ENCODE results near the gene SLC6A18. TPM values are rescaled to one million over a fixed set of nuclear protein-coding genes. Genes with fewer than 3 reads are reported as not detected.
A peak's percentile ranks its signal among the peaks of the same experiment; 100 is the strongest.

Gene SLC6A18, protein sequence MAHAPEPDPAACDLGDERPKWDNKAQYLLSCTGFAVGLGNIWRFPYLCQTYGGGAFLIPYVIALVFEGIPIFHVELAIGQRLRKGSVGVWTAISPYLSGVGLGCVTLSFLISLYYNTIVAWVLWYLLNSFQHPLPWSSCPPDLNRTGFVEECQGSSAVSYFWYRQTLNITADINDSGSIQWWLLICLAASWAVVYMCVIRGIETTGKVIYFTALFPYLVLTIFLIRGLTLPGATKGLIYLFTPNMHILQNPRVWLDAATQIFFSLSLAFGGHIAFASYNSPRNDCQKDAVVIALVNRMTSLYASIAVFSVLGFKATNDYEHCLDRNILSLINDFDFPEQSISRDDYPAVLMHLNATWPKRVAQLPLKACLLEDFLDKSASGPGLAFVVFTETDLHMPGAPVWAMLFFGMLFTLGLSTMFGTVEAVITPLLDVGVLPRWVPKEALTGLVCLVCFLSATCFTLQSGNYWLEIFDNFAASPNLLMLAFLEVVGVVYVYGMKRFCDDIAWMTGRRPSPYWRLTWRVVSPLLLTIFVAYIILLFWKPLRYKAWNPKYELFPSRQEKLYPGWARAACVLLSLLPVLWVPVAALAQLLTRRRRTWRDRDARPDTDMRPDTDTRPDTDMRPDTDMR
- total RNA-seq: not detected
- polyA plus RNA-seq: not detected

DNA sequence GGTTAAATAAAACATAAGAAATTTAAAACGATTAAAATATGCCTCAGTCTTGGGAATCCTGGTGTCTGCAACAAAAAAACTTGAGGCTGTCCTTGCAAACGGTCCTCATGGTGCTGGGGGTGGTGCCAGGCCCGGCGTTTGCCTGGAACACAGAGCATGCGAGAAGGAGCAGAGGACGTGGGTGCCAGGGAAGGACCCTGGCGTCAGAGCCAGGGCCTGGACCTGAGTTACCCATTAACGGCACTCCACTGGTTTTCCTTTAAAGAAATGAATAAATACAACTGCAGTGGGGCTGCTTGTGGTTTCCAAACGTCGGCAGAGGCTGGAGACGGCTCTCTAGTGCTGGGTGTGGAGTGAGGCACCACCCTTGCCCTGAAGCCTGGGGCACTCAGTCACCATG, at the start of gene SLC6A18:
SLC6A18 (plus strand) TSS at position 301 of the 400 bp plus-strand sequence; CDS start at position 398, 97 bp downstream.
- Mint-ChIP-seq H3K9me3 (no peaks in the 10 kb centered on the region), H3K27ac (peak within 1 kb of the TSS in 1 of 8 donors; percentile 74), H3K4me1 (peaks cover 0 to 4% (median 0%) of the 10 kb centered on the region in 3 donors), H3K27me3 (peaks cover 6 to 17% of the 10 kb centered on the region in 2 donors), H3K4me3 (no peak within 1 kb of the TSS), H3K36me3 (no peaks in the 10 kb centered on the region)
- Histone ChIP-seq H3K36me3 (ENCODE audit: insufficient read depth, low read length) (no peaks in the 10 kb centered on the region), H3K4me3 (ENCODE audit: low read length) (no peak within 1 kb of the TSS), H3K4me1 (ENCODE audit: insufficient read depth, low read length) (no peaks in the 10 kb centered on the region), H3K27ac (ENCODE audit: low read depth, low read length) (no peak within 1 kb of the TSS), H3K9me3 (ENCODE audit: low read length) (no peaks in the 10 kb centered on the region), H3K27me3 (ENCODE audit: insufficient read depth, low read length, poor library complexity, severe bottlenecking) (peaks cover 4% of the 10 kb centered on the region)
- CTCF ChIA-PET: no interaction called here
- POLR2A ChIA-PET: no interaction called here
- no peak for DNase-seq

DNA sequence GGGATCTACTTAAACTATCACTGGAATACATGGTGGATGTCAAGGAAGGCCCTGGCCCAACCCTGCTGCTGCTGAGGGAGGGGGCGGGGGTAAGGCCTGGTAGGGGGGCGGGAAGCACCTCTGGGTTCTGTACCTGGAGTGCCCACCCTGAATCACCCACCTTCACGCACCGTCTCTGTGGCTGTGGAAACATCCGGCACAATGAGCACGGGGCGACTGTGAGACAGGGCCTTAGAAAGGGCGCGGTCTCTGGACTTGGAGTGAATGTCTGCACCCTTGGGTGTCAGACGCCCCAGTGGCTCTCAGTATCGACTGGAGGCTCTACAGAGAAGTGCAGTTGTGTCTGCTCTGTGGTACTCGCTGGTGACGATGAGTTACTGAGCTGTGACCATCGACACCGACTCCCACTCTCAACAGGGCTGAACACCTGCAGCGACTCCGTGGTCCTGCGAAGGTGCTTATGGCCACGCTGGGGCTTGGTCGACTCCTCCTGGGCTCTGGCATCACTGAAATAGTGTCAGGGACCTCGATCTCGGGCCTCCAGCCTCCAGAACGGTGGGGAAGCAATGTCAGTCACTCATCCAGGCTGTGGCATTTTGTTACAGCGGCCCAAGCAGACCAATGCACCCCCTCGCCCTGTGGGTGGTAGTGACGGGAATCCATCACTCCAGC, 49.2 kb upstream of the SLC6A18 start:
- Mint-ChIP-seq H3K4me1 (peaks cover 5 to 12% (median 10%) of the 10 kb centered on the region in 3 donors), H3K36me3 (no peaks in the 10 kb centered on the region), H3K27me3 (peaks cover 0 to 9% of the 10 kb centered on the region in 2 donors), H3K4me3 (no peak overlapping the region), H3K9me3 (no peaks in the 10 kb centered on the region), H3K27ac (no peak overlapping the region)
- Histone ChIP-seq H3K9me3 (ENCODE audit: low read length) (no peaks in the 10 kb centered on the region), H3K27ac (ENCODE audit: low read depth, low read length) (no peak overlapping the region), H3K4me3 (ENCODE audit: low read length) (no peak overlapping the region), H3K27me3 (ENCODE audit: insufficient read depth, low read length, poor library complexity, severe bottlenecking) (no peaks in the 10 kb centered on the region), H3K36me3 (ENCODE audit: insufficient read depth, low read length) (no peaks in the 10 kb centered on the region), H3K4me1 (ENCODE audit: insufficient read depth, low read length) (no peaks in the 10 kb centered on the region)
- DNase-seq: peak in 1 of 5 donors; percentile 26
- POLR2A ChIA-PET: no interaction called here
- CTCF ChIA-PET: no interaction called here

DNA sequence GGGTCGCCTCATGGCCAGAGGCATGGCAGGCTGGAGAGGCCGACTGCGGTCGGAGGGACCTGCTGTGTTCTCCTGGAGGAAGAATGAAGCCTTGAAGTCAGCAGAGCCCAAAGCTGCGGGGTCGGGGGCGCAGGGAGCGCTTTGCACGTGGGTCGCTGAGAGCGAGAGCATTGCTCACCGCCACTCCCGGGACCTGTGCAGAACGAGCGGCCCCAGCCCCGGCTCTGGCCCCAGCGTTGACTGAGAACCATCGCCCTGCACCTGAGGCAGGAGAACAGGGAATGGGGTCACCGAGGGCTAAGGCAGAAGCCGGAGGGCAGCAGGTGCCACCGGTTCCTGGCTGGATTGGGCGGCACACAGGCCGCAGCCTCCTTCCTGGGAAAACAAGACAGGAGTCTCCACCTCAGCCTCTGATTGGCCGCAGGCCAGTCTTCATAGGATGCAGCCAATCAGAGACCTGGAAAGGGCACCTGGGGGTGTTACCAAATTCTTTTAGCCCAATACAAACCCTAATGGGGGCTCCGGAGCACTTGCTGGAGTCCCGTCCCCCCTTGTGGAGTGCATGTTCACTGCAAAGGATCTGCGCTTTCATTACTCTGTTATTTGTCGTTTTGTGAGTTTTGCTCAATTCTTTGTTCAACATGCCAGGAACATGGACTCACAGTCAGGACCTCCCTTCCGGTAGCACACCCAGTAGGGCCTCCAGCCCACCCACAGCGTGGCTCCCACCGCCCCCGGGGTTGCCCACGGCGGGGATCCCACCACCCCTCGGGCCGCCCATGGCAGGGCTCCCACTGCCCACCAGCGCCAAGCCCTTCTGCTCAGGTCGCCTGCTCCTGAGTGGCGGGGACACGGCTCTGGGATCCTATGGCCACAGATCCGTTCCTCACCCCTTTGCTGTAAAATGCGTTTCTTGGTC, 48.4 kb upstream of the SLC6A18 start:
- Histone ChIP-seq H3K4me1 (ENCODE audit: insufficient read depth, low read length) (no peaks in the 10 kb centered on the region), H3K4me3 (ENCODE audit: low read length) (no peak overlapping the region), H3K36me3 (ENCODE audit: insufficient read depth, low read length) (no peaks in the 10 kb centered on the region), H3K27ac (ENCODE audit: low read depth, low read length) (no peak overlapping the region), H3K9me3 (ENCODE audit: low read length) (no peaks in the 10 kb centered on the region), H3K27me3 (ENCODE audit: insufficient read depth, low read length, poor library complexity, severe bottlenecking) (no peaks in the 10 kb centered on the region)
- Mint-ChIP-seq H3K9me3 (no peaks in the 10 kb centered on the region), H3K27ac (no peak overlapping the region), H3K36me3 (no peaks in the 10 kb centered on the region), H3K4me3 (no peak overlapping the region), H3K27me3 (peaks cover 0 to 5% of the 10 kb centered on the region in 2 donors), H3K4me1 (peaks cover 0 to 9% (median 6%) of the 10 kb centered on the region in 3 donors)
- DNase-seq: peak in 1 of 5 donors; percentile 29
- ChIA-PET CTCF (no interaction called here), POLR2A (no interaction called here)

DNA sequence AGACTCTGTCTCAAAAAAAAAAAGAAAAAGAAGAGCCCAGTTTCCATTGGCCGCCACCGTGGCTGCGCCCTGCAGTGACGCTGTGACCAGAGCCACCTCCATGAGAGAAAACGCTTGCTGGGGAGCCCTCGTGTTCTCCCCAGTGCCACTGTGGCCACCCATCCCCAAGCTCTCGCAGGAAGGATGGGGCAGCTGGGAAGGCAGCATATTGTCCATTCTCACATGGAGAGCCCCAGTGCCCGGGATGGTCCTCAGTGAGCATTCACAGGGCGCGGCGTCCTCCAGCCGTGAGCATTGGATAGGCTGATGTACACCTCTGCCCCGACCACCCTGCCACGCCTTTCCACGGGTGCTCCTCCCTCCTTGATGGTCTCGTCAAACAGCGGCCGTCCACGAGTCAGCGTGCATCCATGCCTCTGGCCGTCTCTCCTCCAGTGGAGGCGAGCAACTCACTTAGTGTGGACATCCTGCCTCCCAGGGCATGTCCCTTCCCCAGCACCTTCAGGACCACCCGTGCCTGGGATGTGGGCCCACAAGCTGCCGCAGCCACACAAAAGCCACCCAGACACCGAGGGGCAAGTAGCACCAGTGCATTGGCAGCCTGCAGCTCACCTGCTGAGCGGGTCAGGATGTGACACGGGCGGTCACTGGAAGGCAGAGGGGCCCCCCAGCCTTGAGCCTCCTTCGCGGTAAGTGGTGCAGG, 47.2 kb upstream of the SLC6A18 start:
- ChIA-PET CTCF (no interaction called here), POLR2A (no interaction called here)
- H3K36me3 ChIP-seq (ENCODE audit: insufficient read depth, low read length): no peaks in the 10 kb centered on the region
- Mint-ChIP-seq H3K27me3 (peaks cover 0 to 3% of the 10 kb centered on the region in 2 donors), H3K27ac (no peak overlapping the region), H3K36me3 (no peaks in the 10 kb centered on the region), H3K4me3 (no peak overlapping the region), H3K9me3 (no peaks in the 10 kb centered on the region), H3K4me1 (peaks cover 0 to 5% (median 3%) of the 10 kb centered on the region in 3 donors)
- H3K4me3 ChIP-seq (ENCODE audit: low read length): no peak overlapping the region
- no peaks in the 10 kb centered on the region for H3K4me1 ChIP-seq (ENCODE audit: insufficient read depth, low read length)
- H3K27ac ChIP-seq (ENCODE audit: low read depth, low read length): no peak overlapping the region
- DNase-seq: no peak
- no peaks in the 10 kb centered on the region for H3K27me3 ChIP-seq (ENCODE audit: insufficient read depth, low read length, poor library complexity, severe bottlenecking)
- no peaks in the 10 kb centered on the region for H3K9me3 ChIP-seq (ENCODE audit: low read length)

DNA sequence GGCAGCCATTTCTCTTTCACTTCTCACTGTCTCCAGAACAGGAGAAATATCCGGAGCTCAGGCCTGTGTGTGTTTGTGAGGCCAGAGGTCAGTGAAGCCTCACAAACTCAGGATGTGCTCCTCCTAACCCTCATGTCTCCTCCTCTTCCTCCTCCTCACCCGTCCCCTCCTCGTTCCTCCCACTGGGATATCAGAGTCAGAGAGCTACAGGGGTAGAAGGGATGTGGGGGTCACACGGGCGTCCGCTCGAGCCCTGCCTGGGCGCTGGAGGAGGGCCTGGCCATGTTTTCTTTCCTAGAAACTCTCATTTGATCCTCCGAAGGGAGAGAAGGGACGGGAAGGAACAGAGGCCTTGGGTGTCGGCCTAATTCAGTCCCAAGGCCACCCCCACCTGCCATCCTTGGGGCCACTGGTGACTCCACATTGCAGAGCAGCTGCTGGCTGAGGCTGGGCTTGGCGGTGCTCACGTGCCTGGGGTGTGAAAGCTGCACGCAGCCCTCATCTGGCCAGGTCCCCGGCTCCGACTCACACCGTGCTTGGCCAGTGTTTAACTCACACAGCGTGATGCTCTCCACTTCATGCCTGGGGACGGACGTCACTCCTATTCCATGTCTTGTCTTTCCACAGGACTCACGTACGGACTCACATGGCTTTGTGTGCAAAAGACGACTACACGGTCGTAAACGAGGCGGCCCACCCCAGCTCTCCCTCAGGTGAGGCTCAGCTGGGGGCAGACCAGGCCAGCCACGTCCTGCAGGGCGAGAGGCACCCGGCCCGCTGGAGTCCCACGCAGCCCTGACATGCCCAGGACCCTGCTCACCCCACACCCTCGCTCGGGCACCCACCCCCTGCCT, 46.4 kb upstream of the SLC6A18 start:
- ChIA-PET CTCF (no interaction called here), POLR2A (no interaction called here)
- H3K27ac ChIP-seq (ENCODE audit: low read depth, low read length): no peak overlapping the region
- H3K4me3 ChIP-seq (ENCODE audit: low read length): no peak overlapping the region
- no peaks in the 10 kb centered on the region for H3K27me3 Mint-ChIP-seq
- no peaks in the 10 kb centered on the region for H3K9me3 Mint-ChIP-seq
- H3K9me3 ChIP-seq (ENCODE audit: low read length): no peaks in the 10 kb centered on the region
- no peak overlapping the region for H3K27ac Mint-ChIP-seq
- DNase-seq: no peak
- no peaks in the 10 kb centered on the region for H3K36me3 Mint-ChIP-seq
- H3K36me3 ChIP-seq (ENCODE audit: insufficient read depth, low read length): no peaks in the 10 kb centered on the region
- H3K4me1 Mint-ChIP-seq: peaks cover 0 to 2% (median 0%) of the 10 kb centered on the region in 3 donors
- no peaks in the 10 kb centered on the region for H3K4me1 ChIP-seq (ENCODE audit: insufficient read depth, low read length)
- H3K27me3 ChIP-seq (ENCODE audit: insufficient read depth, low read length, poor library complexity, severe bottlenecking): no peaks in the 10 kb centered on the region
- H3K4me3 Mint-ChIP-seq: no peak overlapping the region

DNA sequence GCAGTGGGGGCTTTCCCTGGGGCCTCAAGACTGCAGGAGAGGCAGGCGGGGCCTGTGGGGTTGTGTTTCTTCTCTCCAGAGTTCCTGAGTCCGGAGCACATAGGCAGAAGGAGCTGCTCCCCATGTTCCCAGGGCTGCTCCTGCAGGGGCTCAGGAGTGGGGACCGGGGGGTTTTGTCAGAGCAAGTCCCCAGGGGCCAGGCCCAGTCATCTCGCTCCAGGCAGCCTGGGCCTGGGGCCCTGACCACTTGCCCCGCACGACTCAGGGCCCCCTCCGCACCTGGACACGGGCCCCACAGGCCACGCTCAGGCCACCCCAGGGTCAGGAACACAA, 45.8 kb upstream of the SLC6A18 start:
- Mint-ChIP-seq H3K4me1 (peaks cover 0 to under 1% (median 0%) of the 10 kb centered on the region in 3 donors), H3K36me3 (no peaks in the 10 kb centered on the region), H3K4me3 (no peak overlapping the region), H3K27me3 (no peaks in the 10 kb centered on the region), H3K27ac (no peak overlapping the region), H3K9me3 (no peaks in the 10 kb centered on the region)
- no peak overlapping the region for H3K27ac ChIP-seq (ENCODE audit: low read depth, low read length)
- H3K9me3 ChIP-seq (ENCODE audit: low read length): no peaks in the 10 kb centered on the region
- H3K4me3 ChIP-seq (ENCODE audit: low read length): no peak overlapping the region
- DNase-seq: no peak
- H3K36me3 ChIP-seq (ENCODE audit: insufficient read depth, low read length): no peaks in the 10 kb centered on the region
- POLR2A ChIA-PET: no interaction called here
- CTCF ChIA-PET: no interaction called here
- H3K27me3 ChIP-seq (ENCODE audit: insufficient read depth, low read length, poor library complexity, severe bottlenecking): no peaks in the 10 kb centered on the region
- H3K4me1 ChIP-seq (ENCODE audit: insufficient read depth, low read length): no peaks in the 10 kb centered on the region

DNA sequence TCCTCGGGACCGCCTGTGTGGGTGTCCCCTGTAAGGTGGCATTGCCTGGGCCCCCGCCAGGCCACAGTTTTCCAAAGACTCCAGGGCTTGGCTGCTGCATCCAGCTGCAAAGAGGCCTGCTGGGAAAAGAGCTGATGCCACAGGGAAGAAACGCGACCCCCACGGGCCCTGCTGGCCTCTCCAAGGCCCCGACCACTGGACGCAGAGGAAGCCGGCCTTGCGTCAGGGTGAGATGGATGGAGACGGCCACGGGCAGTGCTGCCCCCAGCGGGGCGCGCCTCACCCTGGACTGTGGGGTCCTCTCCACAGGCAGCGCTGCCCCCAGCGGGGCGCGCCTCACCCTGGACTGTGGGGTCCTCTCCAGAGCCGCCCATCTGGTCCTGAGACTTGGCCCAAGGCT, 45.1 kb upstream of the SLC6A18 start:
- H3K9me3 Mint-ChIP-seq: no peaks in the 10 kb centered on the region
- H3K4me1 Mint-ChIP-seq: no peaks in the 10 kb centered on the region
- Histone ChIP-seq H3K27me3 (ENCODE audit: insufficient read depth, low read length, poor library complexity, severe bottlenecking) (no peaks in the 10 kb centered on the region), H3K4me1 (ENCODE audit: insufficient read depth, low read length) (no peaks in the 10 kb centered on the region), H3K27ac (ENCODE audit: low read depth, low read length) (no peak overlapping the region), H3K36me3 (ENCODE audit: insufficient read depth, low read length) (no peaks in the 10 kb centered on the region), H3K9me3 (ENCODE audit: low read length) (no peaks in the 10 kb centered on the region), H3K4me3 (ENCODE audit: low read length) (no peak overlapping the region)
- no peak overlapping the region for H3K4me3 Mint-ChIP-seq
- no peaks in the 10 kb centered on the region for H3K36me3 Mint-ChIP-seq
- H3K27me3 Mint-ChIP-seq: no peaks in the 10 kb centered on the region
- CTCF ChIA-PET: no interaction called here
- POLR2A ChIA-PET: no interaction called here
- H3K27ac Mint-ChIP-seq: no peak overlapping the region
- DNase-seq: no peak

Measured in CD8-positive, alpha-beta memory T cell (primary cell).